ENCODE measurements around the gene SLC1A1. TPM values are rescaled to one million over a fixed set of nuclear protein-coding genes. Genes with fewer than 3 reads are reported as not detected.
A peak's percentile ranks its signal among the peaks of the same experiment; 100 is the strongest.

Gene SLC1A1
- total RNA-seq (2014; rRNA removed; shearing (Covaris generic)) = 45.4 and 47.6 TPM in 2 replicates
- polyA plus RNA-seq (2016; fragmentation: Nextera tagmentation; extraction: Ambion mirVana) = 34.6 and 36.3 TPM in 2 replicates

DNA sequence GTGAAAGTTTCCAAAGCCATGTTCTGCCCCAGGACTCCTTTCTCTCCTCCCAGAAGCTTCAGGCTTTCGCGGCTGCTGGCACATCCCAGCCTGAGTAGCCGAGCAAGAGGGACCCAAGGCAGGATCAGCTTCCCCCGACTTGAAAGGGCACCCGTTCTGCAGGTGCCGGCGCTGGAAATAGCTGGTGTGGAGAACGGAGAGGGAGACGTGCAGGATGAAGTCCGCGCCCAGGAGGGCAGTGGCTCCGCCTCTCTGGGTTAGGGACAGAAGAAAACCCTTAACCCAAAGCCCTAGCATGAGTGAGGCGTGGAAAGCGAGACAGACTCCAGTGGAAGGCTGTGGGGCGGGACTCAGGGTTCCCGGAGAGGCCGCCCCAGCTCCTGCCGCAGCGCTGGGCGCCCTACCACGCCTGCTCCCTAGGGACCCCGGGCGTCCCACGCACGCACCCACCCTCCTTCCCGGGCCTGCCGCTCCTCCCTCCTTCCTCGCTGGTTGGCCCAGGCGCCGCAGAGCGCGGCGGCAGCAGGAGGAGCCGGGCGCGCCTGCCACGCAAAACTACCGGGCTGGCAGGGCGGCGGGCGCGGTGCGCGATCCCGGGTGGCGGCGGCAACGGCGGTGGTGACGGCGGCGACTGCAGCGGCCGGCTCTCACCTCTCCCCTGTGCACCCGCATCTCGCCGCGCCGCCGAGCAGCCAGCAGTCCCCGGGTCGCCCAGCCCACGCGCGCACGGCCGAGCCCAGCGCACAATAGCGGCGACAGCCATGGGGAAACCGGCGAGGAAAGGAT, at the start of gene SLC1A1:
Gene SLC1A1, plus strand, starts transcription at position 550 of the 786 bp plus-strand sequence. Its CDS starts 212 bp downstream, at position 762.
- in situ Hi-C loops (cut with MboI) = no loop called here
- TF ChIP-seq EZH2 (IDR thresholded peaks at IDR 0.05; ENCODE audit: insufficient read depth, poor library complexity, severe bottlenecking) (no peak), EZH2phosphoT487 (IDR thresholded peaks at IDR 0.05; ENCODE audit: insufficient read depth, low read depth) (no peak)
- no peaks in the 10 kb centered on the region for H4K20me1 ChIP-seq (ENCODE audit: insufficient read depth)
- peaks cover 54% of the 10 kb centered on the region for H3K79me2 ChIP-seq (ENCODE audit: insufficient read depth)
- peak within 1 kb of the TSS; percentile 78 for H3K9ac ChIP-seq
- H3K27me3 ChIP-seq (replicated peaks; ENCODE audit: insufficient read depth) = no peaks in the 10 kb centered on the region
- H3K4me3 ChIP-seq = peak within 1 kb of the TSS; percentile 78
- peak within 1 kb of the TSS; percentile 86 for H3K4me2 ChIP-seq (ENCODE audit: unreplicated experiment)
- H3K9me2 ChIP-seq (ENCODE audit: insufficient read depth) = no peaks in the 10 kb centered on the region
- peaks cover 9% of the 10 kb centered on the region; the same call in 1 of the 2 replicates for H3F3A ChIP-seq (ENCODE audit: insufficient read depth)
- H3K36me3 ChIP-seq (ENCODE audit: low read depth) = no peaks in the 10 kb centered on the region
- peak within 1 kb of the TSS; percentile 86 for H2AFZ ChIP-seq
- peaks cover 9% of the 10 kb centered on the region; the same call in 1 of the 2 replicates for H3K4me1 ChIP-seq (ENCODE audit: insufficient read depth)
- DNase-seq = peak; percentile 83
- 1 to 3% methylated on average over 46 to 71 of the region's 72 CpGs for WGBS, 2 experiments (ENCODE audit: low coverage in 1 of 2, low lambda C conversion rate in 2 of 2, missing lambda C conversion rate in 2 of 2)
- peak within 1 kb of the TSS; percentile 35 for H3K27ac ChIP-seq
- no peaks in the 10 kb centered on the region for H3K9me3 ChIP-seq (ENCODE audit: low read depth)

DNA sequence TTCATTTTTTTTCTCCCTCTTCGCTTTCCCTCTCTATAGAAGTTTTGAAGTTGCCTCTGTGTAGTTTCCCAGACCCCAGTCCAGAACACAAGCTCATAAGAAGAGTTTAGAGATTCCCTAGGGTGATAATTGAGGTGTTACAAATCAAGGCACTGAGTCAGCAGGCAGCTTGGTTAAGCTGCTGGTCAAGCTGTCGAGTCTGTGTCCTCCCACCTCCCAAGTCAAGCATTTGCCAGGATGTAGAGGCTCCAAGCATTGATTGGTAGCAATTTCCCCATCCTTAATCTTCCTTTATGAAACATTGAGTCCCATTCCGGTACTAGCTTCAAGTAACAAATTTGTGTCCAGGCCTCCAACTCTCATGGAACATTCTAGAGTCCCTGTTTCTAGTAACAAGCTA, 47.5 kb upstream of the SLC1A1 start:
- TF ChIP-seq EZH2phosphoT487 (IDR thresholded peaks at IDR 0.05; ENCODE audit: insufficient read depth, low read depth) (no peak), EZH2 (IDR thresholded peaks at IDR 0.05; ENCODE audit: insufficient read depth, poor library complexity, severe bottlenecking) (no peak)
- no peak overlapping the region for H3K27ac ChIP-seq
- H3K9me2 ChIP-seq (ENCODE audit: insufficient read depth) = no peaks in the 10 kb centered on the region
- no peak overlapping the region for H2AFZ ChIP-seq
- no peaks in the 10 kb centered on the region for H3K27me3 ChIP-seq (replicated peaks; ENCODE audit: insufficient read depth)
- in situ Hi-C loops (cut with MboI) = loop anchor here (25.0 kb wide), 1 partner anchor 106 kb away; no protein-coding TSS in a partner anchor
- H3K9ac ChIP-seq = no peak overlapping the region
- no peak overlapping the region for H3K4me3 ChIP-seq
- H4K20me1 ChIP-seq (ENCODE audit: insufficient read depth) = no peaks in the 10 kb centered on the region
- WGBS, 2 experiments (ENCODE audit: low coverage in 1 of 2, low lambda C conversion rate in 2 of 2, missing lambda C conversion rate in 2 of 2) = 54 to 65% methylated on average over 3 of the region's 3 CpGs
- H3K4me1 ChIP-seq (ENCODE audit: insufficient read depth) = peaks cover 6% of the 10 kb centered on the region
- peak overlapping the region; percentile 9 for H3K4me2 ChIP-seq (ENCODE audit: unreplicated experiment)
- 0 out of 2 replicates have a peak, but pooled peaks cover 3% of the 10 kb centered on the region for H3F3A ChIP-seq (ENCODE audit: insufficient read depth)
- peak; percentile 49 for DNase-seq
- H3K79me2 ChIP-seq (ENCODE audit: insufficient read depth) = no peaks in the 10 kb centered on the region
- no peaks in the 10 kb centered on the region for H3K36me3 ChIP-seq (ENCODE audit: low read depth)
- no peaks in the 10 kb centered on the region for H3K9me3 ChIP-seq (ENCODE audit: low read depth)

DNA sequence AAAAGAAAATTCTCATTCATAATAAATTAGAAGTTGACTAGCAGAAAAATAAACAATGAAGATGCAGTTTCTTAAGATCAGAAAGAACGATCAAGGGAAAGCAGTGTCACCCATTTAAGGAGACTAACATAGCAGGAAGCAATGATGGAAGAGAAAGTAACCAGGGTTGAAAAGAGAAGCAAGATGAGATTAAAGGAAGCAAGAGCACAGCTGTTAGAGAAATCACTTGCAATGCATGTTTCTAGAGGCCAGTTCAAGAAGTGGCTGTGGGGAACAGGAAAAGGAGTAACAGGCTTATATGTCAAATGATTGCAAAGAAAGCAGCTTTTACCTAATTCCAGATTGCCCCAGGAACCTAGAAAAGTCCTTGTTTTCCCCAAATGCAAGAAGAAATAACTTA, 46.8 kb upstream of the SLC1A1 start:
- Histone ChIP-seq H3K27me3 (replicated peaks; ENCODE audit: insufficient read depth) (no peaks in the 10 kb centered on the region), H3K4me3 (no peak overlapping the region), H3K27ac (no peak overlapping the region), H3K4me1 (ENCODE audit: insufficient read depth) (peaks cover 6% of the 10 kb centered on the region), H3F3A (ENCODE audit: insufficient read depth) (0 out of 2 replicates have a peak, but pooled peaks cover 3% of the 10 kb centered on the region), H3K4me2 (ENCODE audit: unreplicated experiment) (no peak overlapping the region), H3K9me3 (ENCODE audit: low read depth) (no peaks in the 10 kb centered on the region), H4K20me1 (ENCODE audit: insufficient read depth) (no peaks in the 10 kb centered on the region), H3K36me3 (ENCODE audit: low read depth) (no peaks in the 10 kb centered on the region), H3K79me2 (ENCODE audit: insufficient read depth) (no peaks in the 10 kb centered on the region), H3K9ac (no peak overlapping the region), H2AFZ (no peak overlapping the region), H3K9me2 (ENCODE audit: insufficient read depth) (no peaks in the 10 kb centered on the region)
- WGBS, 2 experiments (ENCODE audit: low coverage in 1 of 2, low lambda C conversion rate in 2 of 2, missing lambda C conversion rate in 2 of 2) = 96 to 100% methylated on average over 1 of the region's 1 CpG
- in situ Hi-C loops (cut with MboI) = loop anchor here (25.0 kb wide), 1 partner anchor 106 kb away; no protein-coding TSS in a partner anchor
- TF ChIP-seq EZH2phosphoT487 (IDR thresholded peaks at IDR 0.05; ENCODE audit: insufficient read depth, low read depth) (no peak), EZH2 (IDR thresholded peaks at IDR 0.05; ENCODE audit: insufficient read depth, poor library complexity, severe bottlenecking) (no peak)
- DNase-seq = no peak

DNA sequence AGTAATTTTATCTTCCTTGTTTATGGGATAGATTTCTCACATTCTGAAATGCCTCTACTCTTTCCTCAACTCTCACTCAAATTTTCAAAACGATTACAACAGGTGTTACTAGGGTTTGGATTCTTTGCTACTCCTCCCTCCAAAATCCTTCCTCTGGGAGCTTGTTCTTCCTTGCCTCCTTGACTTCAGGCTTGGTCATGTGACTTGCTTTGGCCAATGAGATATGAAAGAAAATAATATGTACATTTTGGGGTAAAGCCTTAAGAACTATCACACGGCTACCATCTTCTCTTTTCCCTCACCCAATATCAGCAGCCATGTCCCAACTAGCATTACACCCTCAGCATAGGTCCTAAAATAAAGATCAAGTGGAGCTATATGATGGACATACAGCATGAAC, 28.8 kb upstream of the SLC1A1 start:
- no peak for DNase-seq
- Histone ChIP-seq H3F3A (ENCODE audit: insufficient read depth) (no peaks in the 10 kb centered on the region), H3K79me2 (ENCODE audit: insufficient read depth) (no peaks in the 10 kb centered on the region), H3K9me3 (ENCODE audit: low read depth) (no peaks in the 10 kb centered on the region), H3K4me3 (no peak overlapping the region), H3K9me2 (ENCODE audit: insufficient read depth) (no peaks in the 10 kb centered on the region), H3K9ac (no peak overlapping the region), H3K27me3 (replicated peaks; ENCODE audit: insufficient read depth) (no peaks in the 10 kb centered on the region), H3K4me1 (ENCODE audit: insufficient read depth) (peaks cover 8% of the 10 kb centered on the region; the same call in 1 of the 2 replicates), H3K36me3 (ENCODE audit: low read depth) (no peaks in the 10 kb centered on the region), H3K4me2 (ENCODE audit: unreplicated experiment) (no peak overlapping the region), H4K20me1 (ENCODE audit: insufficient read depth) (no peaks in the 10 kb centered on the region), H3K27ac (no peak overlapping the region), H2AFZ (no peak overlapping the region)
- 47 to 64% methylated on average over 2 of the region's 2 CpGs for WGBS, 2 experiments (ENCODE audit: low coverage in 1 of 2, low lambda C conversion rate in 2 of 2, missing lambda C conversion rate in 2 of 2)
- no peak for TF ChIP-seq EZH2phosphoT487 (IDR thresholded peaks at IDR 0.05; ENCODE audit: insufficient read depth, low read depth)
- no peak for TF ChIP-seq EZH2 (IDR thresholded peaks at IDR 0.05; ENCODE audit: insufficient read depth, poor library complexity, severe bottlenecking)
- in situ Hi-C loops (cut with MboI) = no loop called here

Measured in GM23248 (cell line).